ENCODE data around the gene KRT17. TPM values are rescaled to one million over a fixed set of nuclear protein-coding genes. Genes with fewer than 3 reads are reported as not detected.

KRT17 gene
- total RNA-seq, 1 experiment from 2014 or later, result 1.5 TPM

GRCh38 chr17:41639492-41640473 lies 15.4 kb upstream of the KRT17 start:
- Mint-ChIP-seq H3K9me3 (no peaks in the 10 kb centered on the region), H3K36me3 (no peaks in the 10 kb centered on the region), H3K27me3 (ENCODE audit: low read depth) (no peaks in the 10 kb centered on the region), H3K27ac (no peak overlapping the region), H3K4me3 (no peak overlapping the region), H3K4me1 (peaks cover 10% of the 10 kb centered on the region)
- TF ChIP-seq ZNF138 (CRISPR knock-in tag; conservative IDR thresholded peaks at IDR 0.05), result no peak
- TF ChIP-seq ZNF263 (CRISPR knock-in tag; IDR thresholded peaks at IDR 0.05; ENCODE audit: low read depth), result peak; percentile 91; the same call in 1 of the 2 replicates
- POLR2A ChIA-PET, result no interaction called here
- DNase-seq (ENCODE audit: low spot score), result no peak
- no peak for ATAC-seq
- CTCF ChIA-PET, result interaction anchor here (1.7 to 16.2 kb wide), 3 partner anchors 9 to 89 kb away, joined by 5 to 319 read pairs (median 11); no protein-coding TSS in a partner anchor

GRCh38 chr17:41638941-41639340 lies 14.6 kb upstream of the KRT17 start:
- Mint-ChIP-seq H3K4me3 (no peak overlapping the region), H3K4me1 (peaks cover 10% of the 10 kb centered on the region), H3K27me3 (ENCODE audit: low read depth) (no peaks in the 10 kb centered on the region), H3K36me3 (no peaks in the 10 kb centered on the region), H3K9me3 (no peaks in the 10 kb centered on the region), H3K27ac (no peak overlapping the region)
- ChIA-PET POLR2A (no interaction called here), CTCF (interaction anchor here (2.7 to 16.2 kb wide), 2 partner anchors 27 to 88 kb away, joined by 11 to 319 read pairs; no protein-coding TSS in a partner anchor)
- ATAC-seq, result no peak
- DNase-seq (ENCODE audit: low spot score), result no peak
- no peak for TF ChIP-seq MYBL2 (CRISPR knock-in tag; IDR thresholded peaks at IDR 0.05)
- no peak for TF ChIP-seq ATF3 (CRISPR knock-in tag; conservative IDR thresholded peaks at IDR 0.05)
- no peak for TF ChIP-seq NR2C2 (CRISPR knock-in tag; IDR thresholded peaks at IDR 0.05)
- TF ChIP-seq KAT7 (CRISPR knock-in tag; IDR thresholded peaks at IDR 0.05; ENCODE audit: borderline replicate concordance), result no peak
- no peak for TF ChIP-seq CTCF (IDR thresholded peaks at IDR 0.05)
- TF ChIP-seq HMGXB4 (CRISPR knock-in tag; IDR thresholded peaks at IDR 0.05), result no peak
- TF ChIP-seq NFATC4 (CRISPR knock-in tag; IDR thresholded peaks at IDR 0.05), result no peak
- TF ChIP-seq NR1H2 (CRISPR knock-in tag; IDR thresholded peaks at IDR 0.05), result no peak

- Mint-ChIP-seq H3K9me3 (no peaks in the 10 kb centered on the region), H3K27me3 (ENCODE audit: low read depth) (no peaks in the 10 kb centered on the region), H3K27ac (no peak overlapping the region), H3K4me1 (peaks cover 10% of the 10 kb centered on the region), H3K4me3 (no peak overlapping the region), H3K36me3 (no peaks in the 10 kb centered on the region)
- ATAC-seq, result no peak
- ChIA-PET CTCF (interaction anchor here (0.6 to 3.8 kb wide), 2 partner anchors 10 to 80 kb away, joined by 3 to 36 read pairs; no protein-coding TSS in a partner anchor), POLR2A (no interaction called here)
- DNase-seq (ENCODE audit: low spot score), result no peak
- TF ChIP-seq ZNF263 (CRISPR knock-in tag; IDR thresholded peaks at IDR 0.05; ENCODE audit: low read depth) (no peak), USF2 (CRISPR knock-in tag; IDR thresholded peaks at IDR 0.05) (no peak), ZNF396 (CRISPR knock-in tag; IDR thresholded peaks at IDR 0.05; ENCODE audit: borderline replicate concordance) (no peak), ZSCAN18 (CRISPR knock-in tag; IDR thresholded peaks at IDR 0.05) (no peak), ZNF512 (CRISPR knock-in tag; IDR thresholded peaks at IDR 0.05; ENCODE audit: borderline replicate concordance) (no peak)
Measured at GRCh38 chr17:41638194-41638593, 13.8 kb upstream of the KRT17 start.

Data from WTC11 (cell line).